ENCODE results near the gene LRRFIP1.
"Not testable (repeated sequence)": the region's sequence is repeated elsewhere in the genome, so short reads cannot be mapped to it uniquely, and the experiment has no call there.

The LRRFIP1 gene

GRCh38 chr2:237666606-237667005 is 39.2 kb downstream of the LRRFIP1 start:
- no peak for DNase-seq

DNA sequence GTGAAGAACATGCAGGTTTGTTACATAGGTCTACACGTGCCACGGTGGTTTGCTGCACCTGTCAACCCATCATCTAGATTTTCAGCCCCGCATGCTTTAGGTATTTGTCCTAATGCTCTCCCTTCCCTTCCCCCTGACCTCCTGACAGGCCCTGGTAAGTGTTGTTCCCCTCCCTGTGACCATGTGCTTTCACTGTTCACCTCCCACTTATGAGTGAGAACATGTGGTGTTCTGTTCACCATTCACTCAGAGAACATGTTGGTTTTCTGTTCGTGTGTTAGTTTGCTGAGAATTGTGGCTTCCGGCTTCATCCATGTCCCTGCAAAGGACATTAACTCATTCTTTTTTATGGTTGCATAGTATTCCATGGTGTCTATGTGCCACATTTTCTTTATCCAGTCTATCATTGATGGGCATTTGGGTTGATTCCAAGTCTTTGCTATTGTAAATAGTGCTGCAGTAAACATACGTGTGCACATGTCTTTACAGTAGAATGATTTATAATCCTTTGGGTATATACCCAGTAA is 39.7 kb downstream of the LRRFIP1 start:
- DNase-seq = not testable (repeated sequence)

DNA sequence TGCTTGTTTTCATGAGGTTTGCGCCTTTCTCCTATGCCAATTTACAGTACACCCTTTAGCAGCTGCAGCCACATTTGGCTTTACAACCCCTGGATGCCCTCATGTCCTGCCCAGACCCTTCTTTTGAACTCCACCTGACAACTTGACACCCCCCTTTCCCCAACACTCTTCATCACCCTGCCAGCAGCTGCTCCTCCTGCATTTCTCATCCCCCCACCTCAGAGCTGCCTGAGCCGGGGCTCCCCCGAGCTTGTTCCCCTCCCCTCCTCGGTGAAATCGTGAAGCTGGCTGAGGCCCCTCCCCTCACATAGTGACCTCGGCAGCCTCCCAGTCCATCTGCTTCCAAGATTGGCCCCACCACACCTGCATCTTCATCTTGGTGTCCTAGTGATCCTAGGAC is 40.5 kb downstream of the LRRFIP1 start:
- no peak for DNase-seq

- DNase-seq = no peak
These were observed 41.1 kb downstream of the LRRFIP1 start for GRCh38 chr2:237668440-237668839.

- no peak for DNase-seq
These were observed 41.9 kb downstream of the LRRFIP1 start for GRCh38 chr2:237669283-237669627.

GRCh38 chr2:237669628-237670392 is 42.4 kb downstream of the LRRFIP1 start:
- no peak for DNase-seq

- DNase-seq = no peak
These were observed 43.3 kb downstream of the LRRFIP1 start for GRCh38 chr2:237670641-237671040.

- DNase-seq = no peak
These were observed 44.2 kb downstream of the LRRFIP1 start for GRCh38 chr2:237671466-237672138.

GRCh38 chr2:237672731-237673129 is 45.3 kb downstream of the LRRFIP1 start:
- DNase-seq = no peak

- peak; percentile 86 to 88 for DNase-seq
These were observed 46.0 kb downstream of the LRRFIP1 start for GRCh38 chr2:237673130-237674001.

DNA sequence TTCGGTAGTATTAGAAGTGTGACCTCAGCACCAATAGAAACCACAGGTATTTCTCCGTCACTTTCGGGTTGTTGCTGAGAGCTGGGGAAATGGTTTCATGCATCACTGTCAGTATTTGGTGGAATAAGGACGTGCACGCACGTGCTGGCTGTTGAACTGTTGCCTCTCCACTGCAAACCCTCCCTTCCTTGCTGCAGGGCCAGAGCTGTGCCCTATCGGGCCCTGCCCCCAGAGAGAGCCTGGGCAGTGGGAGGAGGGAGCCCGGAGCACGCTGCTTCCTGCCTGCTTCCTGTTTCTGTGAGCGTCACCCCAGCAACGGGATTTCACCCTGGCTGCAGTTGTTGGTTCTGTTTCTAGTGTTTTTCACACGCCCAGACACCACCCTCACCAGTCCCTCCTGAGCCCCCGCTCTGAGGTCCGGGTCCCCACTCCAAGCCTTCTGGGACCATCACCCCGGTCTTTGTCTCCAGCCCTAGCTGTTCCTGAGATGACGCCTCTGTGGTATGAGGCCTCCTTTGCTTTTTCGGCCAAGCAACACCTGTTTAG is 47.4 kb downstream of the LRRFIP1 start:
- DNase-seq = peak; percentile 71 to 75

GRCh38 chr2:237675316-237675715 is 47.9 kb downstream of the LRRFIP1 start:
- no peak for DNase-seq

DNA sequence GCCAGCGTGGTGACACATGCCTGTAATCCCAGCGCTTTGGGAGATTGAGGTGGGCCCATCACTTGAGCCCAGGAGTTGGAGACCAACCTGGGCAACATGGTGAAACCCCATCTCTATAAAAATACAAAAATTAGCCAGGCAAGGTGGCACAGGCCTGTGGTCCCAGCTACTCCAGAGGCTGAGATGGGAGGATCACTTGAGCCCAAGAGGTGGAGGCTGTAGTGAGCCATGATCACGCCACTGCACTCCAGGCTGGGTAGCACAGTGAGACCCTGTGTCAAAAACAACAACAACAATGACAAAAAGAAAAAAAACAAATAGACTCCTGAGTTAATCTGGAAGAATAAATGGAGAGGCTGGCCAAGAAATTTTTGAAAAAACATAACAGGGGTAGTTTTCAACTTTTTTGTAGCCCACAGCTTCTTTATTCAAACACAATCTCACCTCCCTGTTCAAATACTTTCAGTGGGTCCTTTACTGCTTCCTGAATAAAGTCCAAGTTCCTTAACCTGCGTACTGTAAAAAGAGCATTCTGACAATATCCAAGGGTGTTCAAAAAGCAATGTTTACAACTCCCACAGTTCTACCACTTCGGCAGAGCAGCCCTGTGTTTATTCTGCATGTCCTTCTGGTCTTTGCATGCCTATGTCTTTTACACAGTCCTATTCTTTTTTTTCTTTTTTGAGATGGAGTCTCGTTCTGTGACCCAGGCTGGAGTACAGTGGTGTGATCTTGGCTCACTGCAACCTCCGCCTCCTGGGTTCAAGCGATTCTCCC is 53.5 kb downstream of the LRRFIP1 start:
- DNase-seq = no peak

DNA sequence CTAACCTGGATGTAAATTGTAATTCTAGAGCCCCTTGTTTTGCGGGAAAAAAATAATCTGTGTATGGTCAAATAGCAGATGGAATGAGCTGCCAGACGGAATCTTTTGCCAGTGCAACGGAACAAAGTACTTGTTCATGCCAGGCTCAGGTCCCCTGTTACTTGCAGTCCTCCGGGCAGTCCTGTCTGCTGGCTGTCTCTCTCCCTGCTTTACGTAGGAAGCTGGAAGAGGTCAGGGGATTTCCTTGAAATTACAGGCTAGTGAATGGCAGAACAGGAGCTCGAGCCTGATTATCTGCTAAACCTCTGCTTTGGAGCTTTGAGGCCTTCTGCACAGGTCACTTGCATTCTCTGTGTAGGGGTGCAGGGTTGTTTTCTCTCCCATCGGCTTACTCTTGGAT is 54.8 kb downstream of the LRRFIP1 start:
- DNase-seq = no peak

DNA sequence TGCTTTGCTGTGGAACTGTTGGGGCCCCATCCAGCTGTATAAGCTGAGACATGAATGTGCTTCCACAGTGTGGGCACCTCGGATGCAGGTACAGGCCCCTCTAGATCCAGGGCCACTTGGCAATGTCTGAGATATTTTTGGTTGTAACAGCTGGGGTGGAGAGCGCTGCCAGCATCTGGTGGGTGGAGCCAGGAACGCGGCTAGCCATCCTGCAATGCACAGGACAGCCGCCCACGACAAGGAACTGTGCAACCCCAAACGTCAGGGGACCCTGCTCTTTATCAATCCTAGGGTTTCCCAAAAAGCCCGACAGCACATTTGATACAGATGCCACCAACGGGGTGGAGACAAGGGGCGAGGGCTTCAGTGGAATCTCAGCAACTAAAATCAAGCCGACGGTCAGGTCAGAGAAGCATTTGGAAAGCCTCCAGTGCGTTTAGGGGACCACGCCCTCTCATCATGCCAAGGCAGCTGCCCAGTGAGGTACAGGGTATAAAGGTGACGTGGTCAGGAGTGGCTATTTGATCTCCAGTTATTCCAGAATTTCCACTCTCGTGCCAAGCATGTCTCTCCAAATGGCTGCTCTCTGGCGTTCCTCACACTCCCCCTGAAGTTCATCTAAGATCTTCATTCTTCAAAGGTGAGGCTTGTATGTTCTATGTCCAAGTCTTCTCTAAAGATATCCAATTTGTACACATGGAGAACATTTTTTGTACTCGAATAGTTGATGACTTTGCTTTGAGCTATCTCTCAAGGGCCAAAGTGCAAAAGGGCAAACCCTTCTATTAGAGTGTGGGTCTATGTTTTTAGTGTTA is 55.7 kb downstream of the LRRFIP1 start:
- no peak for DNase-seq

DNA sequence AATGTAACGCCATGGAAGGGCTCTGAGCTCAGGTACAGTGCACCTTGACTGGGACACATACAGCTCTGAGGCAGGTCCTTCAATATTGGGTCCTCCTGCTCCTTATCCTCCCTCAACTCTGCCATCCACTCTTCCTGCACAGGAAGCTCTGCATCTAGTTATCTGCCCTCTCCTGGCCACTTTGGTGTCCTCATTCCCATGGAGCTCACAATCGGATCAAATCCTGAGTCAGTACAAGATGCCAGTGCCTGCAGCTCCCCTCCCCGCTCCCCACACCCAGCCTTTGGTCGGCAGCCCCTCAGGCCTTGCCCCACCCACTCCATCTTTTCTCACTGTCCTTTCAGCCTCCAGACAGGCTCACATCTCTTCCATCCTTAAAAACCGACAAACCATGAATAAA is 58.0 kb downstream of the LRRFIP1 start:
- no peak for DNase-seq

DNA sequence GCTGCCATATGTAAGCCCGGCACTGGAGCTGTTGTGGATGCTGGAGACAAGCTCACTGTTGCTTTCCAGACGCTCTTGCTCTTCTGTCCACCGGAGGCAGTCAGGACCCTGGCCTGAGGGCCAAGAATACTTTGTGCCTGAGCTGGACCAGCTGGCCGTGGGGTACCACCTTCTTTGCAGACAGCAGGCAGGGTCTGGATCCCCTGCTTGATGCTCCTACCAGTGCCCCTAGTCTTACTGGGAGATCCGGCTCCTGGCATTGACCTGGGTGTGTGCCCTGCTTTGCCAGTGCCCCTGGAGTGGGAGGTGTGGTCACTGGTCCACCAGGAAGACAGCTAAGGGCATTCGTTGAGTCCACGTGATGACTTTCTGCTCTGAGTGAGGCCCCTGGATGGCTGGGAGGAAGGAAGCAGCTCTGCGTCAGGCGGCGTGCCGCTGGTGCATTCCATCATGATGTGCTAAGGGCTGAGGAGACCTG is 59.3 kb downstream of the LRRFIP1 start:
- DNase-seq = no peak

- DNase-seq = no peak
These were observed 60.7 kb downstream of the LRRFIP1 start for GRCh38 chr2:237688081-237688480.

DNA sequence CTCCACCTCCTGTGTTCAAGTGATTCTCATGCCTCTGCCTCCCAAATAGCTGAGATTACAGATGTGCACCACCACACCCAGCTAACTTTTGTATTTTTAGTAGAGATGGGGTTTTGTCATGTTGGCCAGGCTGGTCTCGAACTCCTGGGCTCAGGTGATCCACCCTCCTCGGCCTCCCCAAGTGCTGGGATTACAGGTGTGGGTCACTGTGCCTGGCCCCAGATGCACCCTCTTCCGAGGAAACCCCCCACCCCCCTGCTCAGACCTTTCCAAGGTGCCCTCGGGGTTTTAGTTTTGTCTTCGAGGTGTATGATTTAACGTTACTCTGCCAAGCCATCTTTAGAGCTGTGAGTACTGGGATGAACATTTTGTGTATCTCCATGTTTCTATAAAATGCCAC is 61.2 kb downstream of the LRRFIP1 start:
- not testable (repeated sequence) for DNase-seq

- no peak for DNase-seq
These were observed 62.1 kb downstream of the LRRFIP1 start for GRCh38 chr2:237689336-237690131.
